ENCODE data around the gene CCIN.

Gene CCIN

GRCh38 chr9:36141761-36142160 is 27.4 kb upstream of the CCIN start:
- Histone ChIP-seq H3K4me3 (replicated peaks; ENCODE audit: insufficient read depth, low read length) (no peak overlapping the region), H3K27me3 (ENCODE audit: insufficient read depth, poor library complexity, severe bottlenecking) (no peaks in the 10 kb centered on the region), H3K27ac (replicated peaks) (no peak overlapping the region; the same call in 1 of the 2 replicates)
- no peak for DNase-seq (ENCODE audit: low read depth in 1 of 2, low spot score in 1 of 2)
- TF ChIP-seq SPI1 (IDR thresholded peaks at IDR 0.05; ENCODE audit: borderline replicate concordance, low read depth) (no peak), CTCF (IDR thresholded peaks at IDR 0.05; ENCODE audit: insufficient read depth, low read length) (no peak), POLR2AphosphoS5 (IDR thresholded peaks at IDR 0.05; ENCODE audit: low read depth) (no peak), GABPA (IDR thresholded peaks at IDR 0.05; ENCODE audit: low read depth) (no peak), REST (IDR thresholded peaks at IDR 0.05; ENCODE audit: insufficient replicate concordance, low read depth) (no peak)

- DNase-seq (ENCODE audit: low read depth in 1 of 2, low spot score in 1 of 2), result peak in 1 of 2 experiments; percentile 47
- TF ChIP-seq GABPA (IDR thresholded peaks at IDR 0.05; ENCODE audit: low read depth), result no peak
- 0 out of 2 replicates have a peak, but pooled peaks have one; percentile 10 for TF ChIP-seq POLR2AphosphoS5 (IDR thresholded peaks at IDR 0.05; ENCODE audit: low read depth)
- H3K27me3 ChIP-seq (ENCODE audit: insufficient read depth, poor library complexity, severe bottlenecking), result no peaks in the 10 kb centered on the region
- peak overlapping the region; percentile 67 for H3K27ac ChIP-seq (replicated peaks)
- 0 out of 2 replicates have a peak overlapping the region, but pooled peaks have one; percentile 2 for H3K4me3 ChIP-seq (replicated peaks; ENCODE audit: insufficient read depth, low read length)
Observed at GRCh38 chr9:36142510-36143244, 26.5 kb upstream of the CCIN start.

GRCh38 chr9:36143245-36143641 is 25.9 kb upstream of the CCIN start:
- TF ChIP-seq GABPA (IDR thresholded peaks at IDR 0.05; ENCODE audit: low read depth) (no peak), POLR2AphosphoS5 (IDR thresholded peaks at IDR 0.05; ENCODE audit: low read depth) (0 out of 2 replicates have a peak, but pooled peaks have one; percentile 1)
- H3K27me3 ChIP-seq (ENCODE audit: insufficient read depth, poor library complexity, severe bottlenecking), result no peaks in the 10 kb centered on the region
- H3K27ac ChIP-seq (replicated peaks), result peak overlapping the region; percentile 67
- no peak for DNase-seq (ENCODE audit: low read depth in 1 of 2, low spot score in 1 of 2)
- no peak overlapping the region for H3K4me3 ChIP-seq (replicated peaks; ENCODE audit: insufficient read depth, low read length)

GRCh38 chr9:36144309-36145232 is 24.6 kb upstream of the CCIN start:
- peak in 1 of 2 experiments; percentile 72 for DNase-seq (ENCODE audit: low read depth in 1 of 2, low spot score in 1 of 2)
- no peak for TF ChIP-seq POLR2AphosphoS5 (IDR thresholded peaks at IDR 0.05; ENCODE audit: low read depth)
- TF ChIP-seq CTCF (IDR thresholded peaks at IDR 0.05; ENCODE audit: insufficient read depth, low read length), result no peak
- no peak for TF ChIP-seq SPI1 (IDR thresholded peaks at IDR 0.05; ENCODE audit: borderline replicate concordance, low read depth)
- no peak; the same call in 1 of the 2 replicates for TF ChIP-seq GABPA (IDR thresholded peaks at IDR 0.05; ENCODE audit: low read depth)
- TF ChIP-seq REST (IDR thresholded peaks at IDR 0.05; ENCODE audit: insufficient replicate concordance, low read depth), result no peak
- Histone ChIP-seq H3K27me3 (ENCODE audit: insufficient read depth, poor library complexity, severe bottlenecking) (no peaks in the 10 kb centered on the region), H3K4me3 (replicated peaks; ENCODE audit: insufficient read depth, low read length) (no peak overlapping the region), H3K27ac (replicated peaks) (peak overlapping the region; percentile 67)

Data from HL-60 (cell line).